ENCODE results near the gene RTKN. TPM values are rescaled to one million over a fixed set of nuclear protein-coding genes. Genes with fewer than 3 reads are reported as not detected.

The RTKN gene
- total and polyA plus RNA-seq, 10 of the 15 experiments (the other 5 are each of a cell fraction or from before 2014, with no cell fraction given), result 0.50 to 12.3 (median 5.4) TPM

DNA sequence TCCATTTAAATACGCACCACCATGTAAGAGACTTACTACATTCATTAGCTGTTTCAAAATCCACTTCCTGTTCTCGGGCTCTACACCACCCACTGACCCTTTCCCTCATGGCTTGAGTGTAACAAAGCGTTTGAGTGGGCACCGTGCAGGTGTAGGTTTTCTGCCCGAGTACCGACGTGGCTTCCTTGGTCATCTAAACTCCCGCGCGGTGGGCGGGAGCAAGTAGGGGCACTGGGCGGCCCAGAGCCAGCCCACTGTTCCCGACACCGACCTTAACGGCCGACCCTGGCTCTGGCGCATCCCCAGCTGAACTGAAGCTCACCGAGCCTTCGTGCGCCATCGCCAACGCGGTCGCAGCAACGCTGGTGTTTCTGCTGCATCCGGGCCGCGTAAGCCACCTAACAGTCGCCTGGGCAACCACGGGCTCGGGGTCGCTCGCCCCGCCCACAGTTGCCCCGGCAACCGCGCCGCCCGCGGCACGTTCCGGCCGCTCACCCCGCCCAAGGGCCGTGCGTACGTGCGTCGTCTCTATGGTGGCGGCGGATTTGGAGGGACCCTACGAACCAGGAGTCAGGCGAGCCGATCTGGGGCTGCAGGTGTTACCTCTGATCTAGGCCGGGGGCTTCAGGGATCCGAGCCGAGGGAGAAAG is 20.4 kb downstream of the RTKN start, which contains the start of the genes C2orf81 and WDR54 (continued):
- peak; percentile 22; the same call in 1 of the 2 replicates for TF ChIP-seq ZSCAN29 (IDR thresholded peaks at IDR 0.05)
- TF ChIP-seq EP300 (IDR thresholded peaks at IDR 0.05; ENCODE audit: borderline replicate concordance in 1 of 2, control insufficient read depth in 1 of 2, low read depth in 2 of 2, low read length in 2 of 2), result no peak
- no peak for TF ChIP-seq ASH2L (IDR thresholded peaks at IDR 0.05; ENCODE audit: borderline replicate concordance, low read depth)
- TF ChIP-seq HDAC6 (IDR thresholded peaks at IDR 0.05; ENCODE audit: unreplicated experiment), result no peak
- no peak for TF ChIP-seq ETV6 (conservative IDR thresholded peaks at IDR 0.05 in 1 of 2, IDR thresholded peaks at IDR 0.05 in 1 of 2; ENCODE audit: borderline replicate concordance in 1 of 2, low read depth in 1 of 2)
- TF ChIP-seq, protein P1, sequence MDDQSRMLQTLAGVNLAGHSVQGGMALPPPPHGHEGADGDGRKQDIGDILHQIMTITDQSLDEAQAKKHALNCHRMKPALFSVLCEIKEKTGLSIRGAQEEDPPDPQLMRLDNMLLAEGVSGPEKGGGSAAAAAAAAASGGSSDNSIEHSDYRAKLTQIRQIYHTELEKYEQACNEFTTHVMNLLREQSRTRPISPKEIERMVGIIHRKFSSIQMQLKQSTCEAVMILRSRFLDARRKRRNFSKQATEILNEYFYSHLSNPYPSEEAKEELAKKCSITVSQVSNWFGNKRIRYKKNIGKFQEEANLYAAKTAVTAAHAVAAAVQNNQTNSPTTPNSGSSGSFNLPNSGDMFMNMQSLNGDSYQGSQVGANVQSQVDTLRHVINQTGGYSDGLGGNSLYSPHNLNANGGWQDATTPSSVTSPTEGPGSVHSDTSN (IDR thresholded peaks at IDR 0.05; ENCODE audit: insufficient replicate concordance, low read depth, low read length), result no peak
- TF ChIP-seq, protein P2, sequence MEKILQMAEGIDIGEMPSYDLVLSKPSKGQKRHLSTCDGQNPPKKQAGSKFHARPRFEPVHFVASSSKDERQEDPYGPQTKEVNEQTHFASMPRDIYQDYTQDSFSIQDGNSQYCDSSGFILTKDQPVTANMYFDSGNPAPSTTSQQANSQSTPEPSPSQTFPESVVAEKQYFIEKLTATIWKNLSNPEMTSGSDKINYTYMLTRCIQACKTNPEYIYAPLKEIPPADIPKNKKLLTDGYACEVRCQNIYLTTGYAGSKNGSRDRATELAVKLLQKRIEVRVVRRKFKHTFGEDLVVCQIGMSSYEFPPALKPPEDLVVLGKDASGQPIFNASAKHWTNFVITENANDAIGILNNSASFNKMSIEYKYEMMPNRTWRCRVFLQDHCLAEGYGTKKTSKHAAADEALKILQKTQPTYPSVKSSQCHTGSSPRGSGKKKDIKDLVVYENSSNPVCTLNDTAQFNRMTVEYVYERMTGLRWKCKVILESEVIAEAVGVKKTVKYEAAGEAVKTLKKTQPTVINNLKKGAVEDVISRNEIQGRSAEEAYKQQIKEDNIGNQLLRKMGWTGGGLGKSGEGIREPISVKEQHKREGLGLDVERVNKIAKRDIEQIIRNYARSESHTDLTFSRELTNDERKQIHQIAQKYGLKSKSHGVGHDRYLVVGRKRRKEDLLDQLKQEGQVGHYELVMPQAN (conservative IDR thresholded peaks at IDR 0.05), result peak; percentile 86
- TF ChIP-seq, protein P3, sequence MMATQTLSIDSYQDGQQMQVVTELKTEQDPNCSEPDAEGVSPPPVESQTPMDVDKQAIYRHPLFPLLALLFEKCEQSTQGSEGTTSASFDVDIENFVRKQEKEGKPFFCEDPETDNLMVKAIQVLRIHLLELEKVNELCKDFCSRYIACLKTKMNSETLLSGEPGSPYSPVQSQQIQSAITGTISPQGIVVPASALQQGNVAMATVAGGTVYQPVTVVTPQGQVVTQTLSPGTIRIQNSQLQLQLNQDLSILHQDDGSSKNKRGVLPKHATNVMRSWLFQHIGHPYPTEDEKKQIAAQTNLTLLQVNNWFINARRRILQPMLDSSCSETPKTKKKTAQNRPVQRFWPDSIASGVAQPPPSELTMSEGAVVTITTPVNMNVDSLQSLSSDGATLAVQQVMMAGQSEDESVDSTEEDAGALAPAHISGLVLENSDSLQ (IDR thresholded peaks at IDR 0.05), result peak; percentile 62
- TF ChIP-seq FOXK2 (IDR thresholded peaks at IDR 0.05), result peak; percentile 26; the same call in 1 of the 2 replicates
- TF ChIP-seq IKZF2 (IDR thresholded peaks at IDR 0.05), result no peak; a peak in 1 of 4 replicates
- peak; percentile 90 for TF ChIP-seq LARP7 (IDR thresholded peaks at IDR 0.05)
- no peak for TF ChIP-seq ZNF24 (IDR thresholded peaks at IDR 0.05)
- TF ChIP-seq BHLHE40 (IDR thresholded peaks at IDR 0.05; ENCODE audit: borderline replicate concordance in 1 of 2, low read depth in 2 of 2, low read length in 1 of 2), result peak; percentile 98 to 99
- TF ChIP-seq ZBED1 (IDR thresholded peaks at IDR 0.05; ENCODE audit: borderline replicate concordance), result no peak
- no peak for TF ChIP-seq USF1 (IDR thresholded peaks at IDR 0.05; ENCODE audit: borderline replicate concordance, extremely low read length, insufficient read depth, low read depth, low read length)
- no peak for TF ChIP-seq ATF7 (IDR thresholded peaks at IDR 0.05; ENCODE audit: low read depth)
- TF ChIP-seq, protein P4, sequence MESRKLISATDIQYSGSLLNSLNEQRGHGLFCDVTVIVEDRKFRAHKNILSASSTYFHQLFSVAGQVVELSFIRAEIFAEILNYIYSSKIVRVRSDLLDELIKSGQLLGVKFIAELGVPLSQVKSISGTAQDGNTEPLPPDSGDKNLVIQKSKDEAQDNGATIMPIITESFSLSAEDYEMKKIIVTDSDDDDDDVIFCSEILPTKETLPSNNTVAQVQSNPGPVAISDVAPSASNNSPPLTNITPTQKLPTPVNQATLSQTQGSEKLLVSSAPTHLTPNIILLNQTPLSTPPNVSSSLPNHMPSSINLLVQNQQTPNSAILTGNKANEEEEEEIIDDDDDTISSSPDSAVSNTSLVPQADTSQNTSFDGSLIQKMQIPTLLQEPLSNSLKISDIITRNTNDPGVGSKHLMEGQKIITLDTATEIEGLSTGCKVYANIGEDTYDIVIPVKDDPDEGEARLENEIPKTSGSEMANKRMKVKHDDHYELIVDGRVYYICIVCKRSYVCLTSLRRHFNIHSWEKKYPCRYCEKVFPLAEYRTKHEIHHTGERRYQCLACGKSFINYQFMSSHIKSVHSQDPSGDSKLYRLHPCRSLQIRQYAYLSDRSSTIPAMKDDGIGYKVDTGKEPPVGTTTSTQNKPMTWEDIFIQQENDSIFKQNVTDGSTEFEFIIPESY (IDR thresholded peaks at IDR 0.05), result no peak
- TF ChIP-seq ESRRA (IDR thresholded peaks at IDR 0.05; ENCODE audit: low read length), result peak; percentile 68; the same call in 1 of the 2 replicates
- peak; percentile 59; the same call in 1 of the 2 replicates for TF ChIP-seq CHD2 (IDR thresholded peaks at IDR 0.05; ENCODE audit: borderline replicate concordance, low read depth, low read length)
- TF ChIP-seq ZNF384 (IDR thresholded peaks at IDR 0.05; ENCODE audit: borderline replicate concordance, low read depth, low read length), result no peak
- TF ChIP-seq DPF2 (IDR thresholded peaks at IDR 0.05), result peak; percentile 69
- TF ChIP-seq SREBF1 (IDR thresholded peaks at IDR 0.05; ENCODE audit: low read length), result no peak
